ENCODE results near the gene CERS5.

GRCh38 chr12:50184261-50184660, 17.1 kb upstream of the CERS5 start:
- TF ChIP-seq CTCF (IDR thresholded peaks at IDR 0.05) (no peak), EZH2 (IDR thresholded peaks at IDR 0.05) (no peak), EZH2phosphoT487 (IDR thresholded peaks at IDR 0.05) (no peak)
